Measurements from ENCODE around the gene RAD51B. TPM values are rescaled to one million over a fixed set of nuclear protein-coding genes. Genes with fewer than 3 reads are reported as not detected.

The RAD51B gene
- total RNA-seq, 4 donors from 2014 or later = 14.0 to 16.4 (median 14.8) TPM

GRCh38 chr14:68402525-68403101 lies 583.0 kb downstream of the RAD51B start:
- Histone ChIP-seq H3K36me3 (no peaks in the 10 kb centered on the region), H3K9me3 (no peaks in the 10 kb centered on the region), H3K27ac (peak overlapping the region in 2 of 3 donors; percentile 3 to 36), H3K4me3 (replicated peaks in 1 of 3) (no peak overlapping the region), H3K27me3 (no peaks in the 10 kb centered on the region), H3K4me1 (peaks cover 33 to 59% of the 10 kb centered on the region in 2 donors)
- 73 to 75% methylated on average over 7 of the region's 7 CpGs for WGBS, 2 donors
- no peak for DNase-seq
- TF ChIP-seq POLR2A (IDR thresholded peaks at IDR 0.05) (no peak), CTCF (IDR thresholded peaks at IDR 0.05) (no peak)
- intact Hi-C loops (cut with DNase I) = no loop called here

GRCh38 chr14:68403191-68404145 lies 583.9 kb downstream of the RAD51B start:
- H3K36me3 ChIP-seq = no peaks in the 10 kb centered on the region
- H3K27me3 ChIP-seq = no peaks in the 10 kb centered on the region
- H3K9me3 ChIP-seq = no peaks in the 10 kb centered on the region
- peaks cover 32 to 50% of the 10 kb centered on the region in 2 donors for H3K4me1 ChIP-seq
- TF ChIP-seq CTCF (IDR thresholded peaks at IDR 0.05) (no peak), POLR2A (IDR thresholded peaks at IDR 0.05) (no peak)
- DNase-seq = no peak
- peak overlapping the region in 2 of 3 donors; percentile 3 to 36 for H3K27ac ChIP-seq
- 48 to 69% methylated on average over 4 of the region's 4 CpGs for WGBS, 2 donors
- no peak overlapping the region for H3K4me3 ChIP-seq (replicated peaks in 1 of 3)
- intact Hi-C loops (cut with DNase I) = no loop called here

GRCh38 chr14:68404146-68404527 lies 584.6 kb downstream of the RAD51B start:
- intact Hi-C loops (cut with DNase I) = no loop called here
- Histone ChIP-seq H3K4me1 (peaks cover 32 to 50% of the 10 kb centered on the region in 2 donors), H3K27me3 (no peaks in the 10 kb centered on the region), H3K4me3 (replicated peaks in 1 of 3) (no peak overlapping the region), H3K27ac (peak overlapping the region in 2 of 3 donors; percentile 13 to 34), H3K9me3 (no peaks in the 10 kb centered on the region), H3K36me3 (no peaks in the 10 kb centered on the region)
- WGBS, 2 donors = 86 to 94% methylated on average over 1 of the region's 1 CpG
- no peak for DNase-seq
- TF ChIP-seq CTCF (IDR thresholded peaks at IDR 0.05) (no peak), POLR2A (IDR thresholded peaks at IDR 0.05) (no peak)

GRCh38 chr14:68404652-68405183 lies 585.1 kb downstream of the RAD51B start:
- 66 to 68% methylated on average over 5 of the region's 5 CpGs for WGBS, 2 donors
- intact Hi-C loops (cut with DNase I) = no loop called here
- TF ChIP-seq CTCF (IDR thresholded peaks at IDR 0.05) = no peak
- TF ChIP-seq POLR2A (IDR thresholded peaks at IDR 0.05) = no peak

More at GRCh38 chr14:68404652-68405183, 585.1 kb downstream of the RAD51B start:
- H3K27me3 ChIP-seq = no peaks in the 10 kb centered on the region
- peak; percentile 43 to 52 for DNase-seq
- no peak overlapping the region for H3K4me3 ChIP-seq (replicated peaks in 1 of 3)
- peaks cover 32 to 49% of the 10 kb centered on the region in 2 donors for H3K4me1 ChIP-seq
- H3K27ac ChIP-seq = peak overlapping the region in 2 of 3 donors; percentile 13 to 34
- no peaks in the 10 kb centered on the region for H3K36me3 ChIP-seq
- no peaks in the 10 kb centered on the region for H3K9me3 ChIP-seq

All from thyroid gland (tissue), 4 donors.